Measurements from ENCODE around the gene CD99. TPM values are rescaled to one million over a fixed set of nuclear protein-coding genes. Genes with fewer than 3 reads are reported as not detected.

Gene CD99
- total RNA-seq, 1 experiment from 2014 or later: 92.1 TPM

DNA sequence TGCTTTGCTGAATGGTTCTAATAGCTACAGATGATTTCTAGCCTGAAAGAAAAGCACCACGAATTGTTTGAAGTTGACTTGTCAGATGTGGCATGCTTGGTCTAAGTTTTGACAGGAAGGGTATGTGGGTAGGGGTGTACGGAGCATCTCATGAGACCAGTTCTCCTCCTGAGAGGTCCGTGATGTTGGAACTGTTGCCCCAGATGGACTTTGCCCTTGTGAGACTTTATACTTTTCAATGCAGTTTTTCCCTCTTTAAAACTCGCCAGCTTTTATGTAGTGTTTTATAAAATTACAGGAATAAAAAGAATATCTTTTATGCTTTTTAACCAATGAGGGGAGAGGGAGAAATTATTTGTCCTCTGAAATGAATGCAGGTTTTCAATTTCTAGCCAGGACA is 44.2 kb downstream of the CD99 start:
- no peak overlapping the region for H3K56ac ChIP-seq (ENCODE audit: insufficient read length, low read depth, low read length)
- no peak overlapping the region for H3K9ac ChIP-seq (ENCODE audit: extremely low read depth, insufficient read length, low read length)
- no peak overlapping the region for H3K27ac ChIP-seq (ENCODE audit: insufficient read length, low read depth, low read length)
- Mint-ChIP-seq H3K4me1 (no peaks in the 10 kb centered on the region; a peak in 1 of 4 replicates), H3K27me3 (ENCODE audit: low read depth) (no peaks in the 10 kb centered on the region), H3K4me3 (no peak overlapping the region), H3K27ac (peak overlapping the region in 1 of 3 experiments; percentile 49; a peak in 1 of 7 replicates), H3K36me3 (ENCODE audit: insufficient read depth in 1 of 3, low read depth in 3 of 3) (peaks cover 20 to 41% (median 26%) of the 10 kb centered on the region in 3 experiments; a peak in 6 of 7 replicates), H3K9me3 (peaks cover 4 to 5% of the 10 kb centered on the region in 2 experiments; a peak in 4 of 5 replicates)
- no peak overlapping the region for H3K14ac ChIP-seq (ENCODE audit: insufficient read depth, low read length)
- TF ChIP-seq, protein P1, sequence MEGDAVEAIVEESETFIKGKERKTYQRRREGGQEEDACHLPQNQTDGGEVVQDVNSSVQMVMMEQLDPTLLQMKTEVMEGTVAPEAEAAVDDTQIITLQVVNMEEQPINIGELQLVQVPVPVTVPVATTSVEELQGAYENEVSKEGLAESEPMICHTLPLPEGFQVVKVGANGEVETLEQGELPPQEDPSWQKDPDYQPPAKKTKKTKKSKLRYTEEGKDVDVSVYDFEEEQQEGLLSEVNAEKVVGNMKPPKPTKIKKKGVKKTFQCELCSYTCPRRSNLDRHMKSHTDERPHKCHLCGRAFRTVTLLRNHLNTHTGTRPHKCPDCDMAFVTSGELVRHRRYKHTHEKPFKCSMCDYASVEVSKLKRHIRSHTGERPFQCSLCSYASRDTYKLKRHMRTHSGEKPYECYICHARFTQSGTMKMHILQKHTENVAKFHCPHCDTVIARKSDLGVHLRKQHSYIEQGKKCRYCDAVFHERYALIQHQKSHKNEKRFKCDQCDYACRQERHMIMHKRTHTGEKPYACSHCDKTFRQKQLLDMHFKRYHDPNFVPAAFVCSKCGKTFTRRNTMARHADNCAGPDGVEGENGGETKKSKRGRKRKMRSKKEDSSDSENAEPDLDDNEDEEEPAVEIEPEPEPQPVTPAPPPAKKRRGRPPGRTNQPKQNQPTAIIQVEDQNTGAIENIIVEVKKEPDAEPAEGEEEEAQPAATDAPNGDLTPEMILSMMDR (conservative IDR thresholded peaks at IDR 0.05): no peak
- no peak overlapping the region for H2AK5ac ChIP-seq (ENCODE audit: insufficient read length, low read length)
- no peaks in the 10 kb centered on the region for H3K79me2 ChIP-seq (ENCODE audit: insufficient read depth, low read length)
- no peak overlapping the region for H2BK12ac ChIP-seq (ENCODE audit: insufficient read length, low read depth, low read length)
- H3K23ac ChIP-seq (ENCODE audit: insufficient read length, low read depth, low read length): no peak overlapping the region
- no peak overlapping the region for H3K4ac ChIP-seq (ENCODE audit: low read depth, low read length)
- no peaks in the 10 kb centered on the region for H3K23me2 ChIP-seq (ENCODE audit: insufficient read length, low read depth, low read length, poor library complexity, severe bottlenecking)
- no peaks in the 10 kb centered on the region for H3K9me3 ChIP-seq (ENCODE audit: control insufficient read depth, low read depth, low read length)
- no peaks in the 10 kb centered on the region for H3K4me1 ChIP-seq (ENCODE audit: insufficient read depth, low read length)
- no peak overlapping the region for H4K91ac ChIP-seq (ENCODE audit: insufficient read length, low read depth, low read length)
- H2BK5ac ChIP-seq (ENCODE audit: insufficient read length, low read length): no peak overlapping the region
- no peak overlapping the region for H2BK15ac ChIP-seq (ENCODE audit: low read depth, low read length)
- no peaks in the 10 kb centered on the region for H3K27me3 ChIP-seq (ENCODE audit: insufficient read depth, low read length)
- no peaks in the 10 kb centered on the region for H3K79me1 ChIP-seq (ENCODE audit: insufficient read depth, low read depth, low read length, poor library complexity, severe bottlenecking)
- no peak overlapping the region for H3K18ac ChIP-seq (ENCODE audit: insufficient read length, low read depth, low read length)
- no peak overlapping the region for H4K5ac ChIP-seq (ENCODE audit: insufficient read length, low read depth, low read length)
- no peak overlapping the region for H2AFZ ChIP-seq (ENCODE audit: low read length)
- H4K8ac ChIP-seq (replicated peaks; ENCODE audit: insufficient read length, low read depth, low read length): no peak overlapping the region
- DNase-seq: no peak
- no peak overlapping the region for H2BK120ac ChIP-seq (ENCODE audit: low read depth, low read length, poor library complexity, severe bottlenecking)
- no peak overlapping the region for H2BK20ac ChIP-seq (ENCODE audit: low read depth, low read length, poor library complexity, severe bottlenecking)
- H3T11ph ChIP-seq (ENCODE audit: low read length): no peak overlapping the region
- no peak overlapping the region for H3K4me2 ChIP-seq (ENCODE audit: insufficient read depth, insufficient read length, low read length)
- H4K20me1 ChIP-seq (ENCODE audit: control insufficient read depth, insufficient read depth, insufficient read length): no peaks in the 10 kb centered on the region
- no CpG with 5 or more reads among the region's 4 CpGs for WGBS (ENCODE audit: extremely low coverage, insufficient read length, low lambda C conversion rate)
